GM18861 (cell line): Measurements from ENCODE around the gene MACROH2A1.

ENCODE experiments used
- ATAC-seq: cut with Tn5 transposase; IDR thresholded peaks from one replicate; pipeline ENCODE4 v1.9.1; 2021; ENCODE audit not compliant: unreplicated experiment

Gene MACROH2A1

DNA sequence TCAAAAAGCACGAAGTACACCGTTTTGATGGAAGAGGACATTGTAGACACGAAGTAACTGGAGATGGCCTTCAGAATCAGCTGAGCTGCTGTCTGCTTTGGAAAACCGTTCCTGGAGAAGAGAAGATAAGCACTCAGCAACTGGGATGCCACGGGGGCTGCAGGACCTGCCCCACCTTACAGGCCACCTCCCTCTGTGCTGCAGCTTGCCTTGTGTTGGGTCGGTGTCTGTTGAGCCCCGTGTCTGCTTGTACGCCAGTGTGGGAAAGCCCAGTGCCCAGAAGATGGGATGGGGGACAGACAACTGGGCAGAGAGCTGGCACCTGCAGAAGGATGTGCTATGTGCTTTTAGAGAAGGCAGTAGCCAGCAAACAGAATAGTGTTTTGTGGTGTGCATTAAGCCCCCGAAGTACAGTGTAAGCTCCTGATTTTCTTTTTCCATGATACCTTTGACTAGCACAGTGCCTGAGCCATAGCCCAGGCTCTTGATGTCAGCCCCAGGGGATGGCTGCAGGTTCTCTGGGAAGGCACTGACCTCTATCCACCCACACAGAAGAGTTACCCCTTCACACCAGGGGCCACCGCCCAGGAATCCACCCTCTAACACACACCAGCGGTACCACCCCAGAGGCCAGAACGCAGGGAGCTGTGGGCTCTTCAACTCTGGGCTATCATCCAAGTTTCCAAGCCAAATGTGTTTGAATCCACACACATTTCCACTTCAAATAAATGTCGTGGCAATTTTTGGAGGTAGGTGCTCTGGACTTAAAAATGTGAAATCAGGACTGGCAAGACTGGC is 63.8 kb downstream of the MACROH2A1 start:
- ATAC-seq = no peak

DNA sequence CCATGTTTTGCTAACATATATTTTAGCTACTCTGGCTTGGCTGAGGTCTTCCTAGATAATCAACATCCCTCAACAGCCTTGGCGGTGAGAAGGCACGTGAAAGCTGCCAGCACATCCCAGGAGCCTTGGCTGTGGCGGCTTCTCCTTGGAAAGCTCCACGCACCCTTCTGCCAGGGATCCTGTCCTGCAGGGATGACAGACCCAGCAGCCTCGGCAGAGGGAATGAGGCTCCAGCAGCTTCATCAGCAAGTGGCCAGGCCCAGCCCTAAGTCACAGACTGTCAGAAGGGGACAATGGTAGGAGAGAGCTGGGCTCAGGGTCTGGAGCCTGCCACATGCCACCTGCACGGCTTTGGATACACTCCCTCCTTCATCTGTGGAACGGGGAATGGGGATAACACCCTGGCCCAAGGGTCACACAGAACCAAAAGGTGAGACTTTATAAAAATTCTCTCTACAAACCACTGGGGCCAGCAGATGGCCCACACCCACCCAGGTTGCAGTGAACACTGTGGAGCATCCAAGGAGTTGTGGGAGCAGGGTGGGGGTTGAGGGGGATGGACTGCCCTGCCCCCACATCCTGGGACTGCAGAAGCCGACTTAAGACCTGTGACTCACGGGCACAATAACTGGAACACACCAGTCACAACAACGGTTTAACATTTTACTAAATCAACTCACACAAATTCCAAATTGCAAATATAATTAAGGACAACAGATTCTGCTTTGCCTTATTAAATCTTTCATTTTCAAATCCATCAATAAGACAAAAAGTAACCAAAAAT is 65.1 kb downstream of the MACROH2A1 start:
- no peak for ATAC-seq

DNA sequence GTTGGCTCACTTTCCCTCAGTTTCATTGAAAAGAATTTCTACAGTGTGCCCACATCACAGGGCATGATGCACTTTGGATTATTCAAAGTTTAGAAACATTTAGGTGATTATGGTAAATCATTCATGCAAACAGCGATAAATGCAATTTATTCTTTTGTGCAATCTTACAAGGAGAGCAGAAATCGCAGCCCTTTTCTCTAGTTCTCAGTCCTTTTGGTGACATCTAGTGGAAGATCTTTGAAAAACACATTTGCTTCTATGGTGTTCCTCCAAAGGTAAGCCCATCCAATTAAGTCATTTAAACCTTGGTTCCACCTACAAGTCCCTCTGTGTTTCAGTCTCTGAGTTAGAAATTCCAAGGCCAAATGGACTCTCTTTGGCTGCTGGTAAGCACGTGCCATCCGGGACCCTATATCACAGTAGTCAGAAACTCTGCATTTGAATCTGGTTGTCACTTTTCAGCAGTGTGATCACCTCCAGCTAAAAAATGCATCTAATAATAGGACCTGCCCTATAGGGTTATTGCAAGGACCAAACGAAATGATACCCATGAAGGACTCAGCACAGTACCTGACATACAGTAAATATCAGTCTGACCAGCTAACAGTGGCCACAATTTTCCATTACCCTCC is 66.4 kb downstream of the MACROH2A1 start:
- ATAC-seq = peak; percentile 54

DNA sequence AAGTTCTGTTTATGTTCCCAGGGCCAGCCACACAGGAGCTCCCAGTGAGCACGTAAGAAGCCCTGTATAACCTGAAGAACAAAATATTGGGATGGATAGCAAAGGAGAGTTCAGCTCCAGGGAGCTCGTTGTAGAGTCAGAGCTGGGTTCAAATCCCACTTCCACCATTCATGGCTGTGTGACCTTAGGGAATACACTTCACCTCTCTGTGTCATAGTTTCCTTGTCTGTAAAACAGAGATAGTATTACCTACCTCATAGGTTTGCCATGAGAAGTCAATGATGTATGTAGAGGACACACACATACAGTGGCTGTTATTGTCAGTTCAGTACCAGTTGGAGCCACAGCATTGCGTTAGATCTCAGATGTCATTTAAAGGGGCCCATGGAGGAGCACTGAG is 67.4 kb downstream of the MACROH2A1 start:
- no peak for ATAC-seq

DNA sequence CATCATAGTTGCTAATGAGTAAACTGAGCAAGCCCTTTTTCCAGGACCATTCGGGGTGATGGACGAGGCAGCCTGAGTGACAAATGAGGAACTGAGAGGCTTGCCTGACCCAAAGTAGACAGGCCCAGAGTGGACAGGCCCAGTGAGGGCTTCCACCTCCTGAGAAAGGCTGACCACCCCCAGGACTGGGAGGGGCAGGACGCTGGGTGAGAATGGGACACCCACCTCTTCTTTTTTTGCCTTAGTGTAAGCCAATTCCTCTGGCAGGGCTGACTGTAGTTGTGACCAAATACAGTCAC is 68.3 kb downstream of the MACROH2A1 start:
- ATAC-seq = no peak

DNA sequence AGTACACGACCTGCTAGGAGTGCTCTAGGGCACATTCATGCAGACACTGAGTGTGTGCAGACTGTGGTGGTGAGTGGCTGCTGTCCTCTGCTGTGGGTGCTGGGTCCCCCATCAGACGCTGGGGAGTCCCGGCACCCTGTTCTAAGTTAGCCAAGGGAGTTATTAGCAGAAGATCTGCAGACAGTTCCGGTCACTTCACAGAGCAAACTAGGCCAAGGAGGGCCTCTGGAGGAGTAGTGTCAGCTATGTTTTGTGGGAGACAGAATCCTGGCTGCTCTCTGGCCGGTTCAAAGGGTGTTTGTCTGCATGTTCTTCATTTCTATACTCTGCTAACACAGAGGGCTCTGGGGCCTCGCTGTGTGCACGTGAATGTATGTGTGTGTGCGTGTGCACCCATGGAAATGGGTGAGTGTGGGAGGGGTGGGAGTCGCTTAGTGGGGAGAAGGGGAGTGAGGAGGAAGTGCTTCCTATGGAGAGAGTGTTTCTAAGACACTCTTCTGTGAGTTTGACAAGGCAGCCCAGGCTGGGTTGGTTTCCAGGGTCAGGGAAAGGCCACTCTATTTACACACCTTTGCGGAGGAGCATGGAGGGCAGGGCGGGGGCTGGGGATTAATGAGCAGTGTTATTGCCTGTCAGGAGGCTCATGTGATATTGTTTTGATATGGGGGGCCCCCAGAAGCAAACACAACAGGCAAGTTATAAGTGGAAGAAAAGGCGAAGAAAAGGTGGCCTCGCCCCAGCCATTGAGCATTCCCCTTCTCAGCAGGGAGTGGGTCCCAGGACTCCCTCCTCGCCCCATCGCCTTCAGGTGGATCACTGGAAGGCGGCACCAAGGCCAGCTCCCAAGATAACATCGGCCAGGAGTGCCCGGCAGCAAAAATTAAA is 68.9 kb downstream of the MACROH2A1 start:
- ATAC-seq = no peak

DNA sequence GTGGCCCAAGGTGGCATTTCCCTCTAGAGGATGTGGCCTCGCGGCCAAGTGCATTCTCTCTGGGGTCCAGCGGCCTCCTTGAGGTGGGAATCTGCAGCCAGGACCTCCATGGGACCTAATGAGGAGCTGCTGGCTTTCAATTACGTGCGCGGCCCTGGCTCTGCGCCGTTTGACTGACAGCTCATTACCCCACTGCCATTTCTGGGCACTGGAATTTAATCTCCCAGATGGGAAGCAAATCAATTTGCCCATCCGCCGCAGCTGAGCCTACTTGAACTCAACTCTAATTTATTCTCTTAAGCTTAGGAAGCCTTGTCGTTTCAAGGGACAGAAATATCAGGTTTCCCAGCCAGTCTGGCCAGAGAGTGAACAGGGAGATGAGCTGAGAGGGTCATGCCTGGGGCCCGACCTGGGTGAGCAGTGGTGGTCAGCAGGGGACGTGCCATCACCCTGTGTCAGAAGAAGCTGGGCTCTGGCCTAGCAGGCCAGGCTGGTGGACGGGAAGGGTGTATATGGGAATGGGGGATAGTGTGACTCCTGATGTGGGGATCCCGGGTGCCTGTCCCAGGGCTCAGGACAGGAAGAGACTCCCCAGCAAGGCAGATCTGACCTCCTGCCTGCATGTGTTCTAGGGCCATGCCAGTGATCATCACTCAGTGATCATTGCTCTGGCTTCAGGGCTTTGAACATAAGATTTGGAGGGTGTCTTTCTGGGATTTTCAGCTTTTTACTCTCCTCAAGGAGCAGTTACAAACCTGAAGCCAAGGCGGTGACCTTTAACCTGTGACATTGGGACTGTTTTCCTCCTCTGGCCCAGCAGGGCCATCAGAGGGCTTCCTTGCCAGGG is 69.7 kb downstream of the MACROH2A1 start:
- ATAC-seq = no peak

DNA sequence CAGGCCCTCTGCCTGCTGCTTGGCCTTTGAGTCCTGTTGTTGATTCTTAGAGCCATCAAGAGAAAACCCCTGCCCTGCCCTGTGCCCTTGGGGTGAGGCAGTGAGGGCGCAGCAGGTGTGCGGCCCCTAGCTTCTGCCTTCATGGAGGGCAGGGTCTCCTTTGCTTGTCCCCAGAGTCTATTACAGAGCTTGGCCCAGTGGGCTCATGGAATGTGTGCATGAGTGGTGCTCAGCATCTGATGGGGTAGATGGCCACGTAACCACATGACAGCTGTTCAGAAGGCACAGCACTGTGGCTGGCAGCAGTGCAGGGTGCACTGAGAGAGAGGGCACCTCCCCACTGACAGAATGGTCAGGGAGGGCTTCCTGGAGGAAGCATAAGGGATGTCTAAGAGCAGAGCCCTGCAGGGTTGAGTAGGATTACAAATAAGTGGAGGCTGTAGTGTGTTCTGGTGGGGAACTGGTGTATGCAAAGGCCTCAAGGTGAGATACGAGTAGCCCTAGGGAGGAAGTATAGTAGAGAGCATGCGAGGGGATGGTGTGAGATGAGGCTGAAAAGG is 70.8 kb downstream of the MACROH2A1 start:
- no peak for ATAC-seq

DNA sequence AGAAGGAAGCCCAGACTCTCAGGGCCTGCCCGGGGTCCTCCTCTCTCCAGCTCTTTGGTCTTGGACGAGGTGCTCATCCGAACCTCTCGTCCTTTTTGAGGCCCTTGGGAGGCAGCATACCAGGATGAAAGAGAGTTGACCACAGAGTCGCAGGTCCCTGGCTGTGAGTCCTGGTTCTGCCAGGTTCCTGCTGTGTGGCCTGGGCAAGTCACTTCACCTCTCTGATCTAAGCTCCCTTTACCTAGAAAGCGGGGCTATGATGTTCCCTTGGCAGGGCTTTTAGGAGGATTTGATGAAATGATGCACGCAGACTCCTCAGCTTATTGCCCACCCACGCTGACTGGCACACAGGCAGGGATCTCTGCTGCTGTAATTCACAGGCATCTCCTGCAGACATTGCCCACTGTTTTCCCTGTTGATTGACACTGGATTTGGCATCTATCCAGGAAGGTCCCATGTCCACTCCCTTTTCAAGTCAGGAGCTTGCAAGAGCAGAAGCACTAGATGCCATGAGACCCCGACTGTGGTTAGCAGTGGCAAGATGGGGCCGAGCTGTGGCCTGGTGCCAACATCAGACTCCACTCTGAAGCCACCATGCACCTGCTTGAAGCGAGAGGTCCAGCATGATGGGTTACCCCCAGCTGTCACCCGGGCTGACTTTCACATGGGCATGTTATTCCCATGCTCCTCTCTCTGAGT is 71.5 kb downstream of the MACROH2A1 start:
- ATAC-seq = no peak

DNA sequence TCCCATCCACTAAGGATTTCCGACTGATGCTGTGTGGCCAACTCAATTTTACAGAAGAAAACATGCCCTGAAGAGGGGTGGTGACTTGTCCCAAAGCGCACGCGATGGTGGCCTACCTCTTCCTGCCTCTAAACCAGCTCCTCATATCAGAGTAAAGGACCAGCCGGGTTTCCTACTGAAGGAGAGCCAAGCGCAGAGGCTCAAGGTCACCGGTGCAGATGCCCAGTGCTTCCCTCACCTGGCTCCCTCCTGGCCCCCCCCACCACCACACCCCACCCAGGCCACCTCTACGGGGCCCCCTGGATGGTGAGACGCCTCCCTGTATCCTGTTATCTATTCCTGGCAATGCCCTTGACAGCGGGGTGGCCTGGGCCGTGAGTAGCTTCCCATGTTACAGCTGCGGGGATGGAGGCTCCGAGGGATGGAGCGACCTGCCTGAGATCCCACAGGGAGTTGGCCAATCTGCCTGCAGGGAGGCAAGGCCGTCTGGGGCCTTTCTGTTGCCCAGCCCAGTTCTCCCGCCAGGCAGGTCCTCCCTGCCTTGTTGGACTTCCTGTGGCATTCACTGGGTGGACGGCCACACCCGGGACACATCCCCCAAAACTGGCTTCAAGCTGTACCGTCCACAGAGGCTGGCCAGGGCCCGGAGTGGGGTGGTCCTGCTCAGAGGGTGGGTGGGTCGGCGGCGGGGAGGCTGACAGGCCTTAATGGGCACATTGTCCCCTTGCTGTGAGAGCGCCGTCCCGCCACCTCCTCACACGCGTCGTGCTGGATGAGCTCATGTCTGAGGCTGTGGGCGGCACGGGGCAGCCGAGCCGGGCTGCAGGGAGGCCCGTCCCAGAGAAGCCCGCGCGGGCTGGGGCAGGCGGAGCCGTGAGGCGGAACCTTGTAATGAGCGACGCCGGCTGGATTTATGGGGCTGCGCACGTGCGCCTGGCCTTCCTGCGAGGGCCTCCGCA is 72.5 kb downstream of the MACROH2A1 start:
- no peak for ATAC-seq

DNA sequence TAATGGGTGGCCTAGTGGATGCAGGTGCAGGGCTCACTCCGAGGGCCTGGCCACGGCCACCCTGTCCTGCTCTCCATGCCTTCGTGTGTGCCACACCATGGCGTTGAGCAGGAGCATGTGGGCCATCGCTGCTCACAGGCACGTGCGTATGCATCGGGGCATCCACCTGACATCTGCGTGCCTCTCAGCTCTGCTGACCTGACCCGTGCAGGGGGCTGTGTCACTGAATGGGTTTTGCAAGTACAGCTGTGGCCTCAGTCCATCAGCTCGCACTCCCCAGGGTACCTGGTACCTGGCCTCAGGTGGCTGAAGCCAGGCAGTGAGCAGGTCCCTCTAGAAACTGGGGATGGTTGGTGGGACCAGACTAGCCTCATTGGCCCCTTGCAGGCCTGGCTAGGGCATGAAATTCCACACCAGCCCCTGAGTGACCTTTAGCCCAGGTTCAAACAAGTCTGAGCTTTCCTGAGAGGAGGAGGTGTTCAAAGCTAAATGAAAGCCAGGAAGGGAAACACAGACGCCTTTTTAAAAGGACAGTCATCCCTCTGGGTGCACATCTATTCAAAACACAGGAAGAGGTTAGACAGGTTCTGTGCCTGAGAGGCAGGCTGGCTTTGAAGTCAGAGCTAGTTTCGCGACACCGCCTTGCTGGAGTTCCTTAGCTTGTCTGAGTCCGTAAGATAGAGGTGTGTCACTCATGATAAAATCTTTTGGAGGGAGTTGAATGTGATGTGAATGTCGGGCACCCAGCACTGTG is 74.0 kb downstream of the MACROH2A1 start:
- ATAC-seq = no peak

DNA sequence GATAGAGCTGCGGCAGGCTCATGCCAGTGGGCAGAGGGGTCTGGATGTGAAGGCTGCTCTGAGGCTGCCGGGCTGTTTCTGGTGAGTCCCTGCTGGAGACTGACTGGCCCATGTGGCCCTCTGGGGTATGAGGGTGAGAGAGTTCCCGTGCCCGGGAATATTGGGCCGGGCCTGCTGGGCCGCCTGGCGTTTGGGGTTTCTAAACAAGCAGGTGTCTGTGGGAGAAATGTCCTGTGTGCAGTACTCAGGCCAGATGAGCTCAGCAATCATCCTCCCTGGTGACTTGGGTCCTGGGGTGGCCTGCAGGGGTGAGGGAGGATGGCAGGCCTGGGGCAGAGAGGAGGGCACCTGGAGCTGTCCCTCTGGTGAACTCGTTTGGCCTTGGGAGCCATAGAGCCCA is 74.9 kb downstream of the MACROH2A1 start:
- no peak for ATAC-seq

DNA sequence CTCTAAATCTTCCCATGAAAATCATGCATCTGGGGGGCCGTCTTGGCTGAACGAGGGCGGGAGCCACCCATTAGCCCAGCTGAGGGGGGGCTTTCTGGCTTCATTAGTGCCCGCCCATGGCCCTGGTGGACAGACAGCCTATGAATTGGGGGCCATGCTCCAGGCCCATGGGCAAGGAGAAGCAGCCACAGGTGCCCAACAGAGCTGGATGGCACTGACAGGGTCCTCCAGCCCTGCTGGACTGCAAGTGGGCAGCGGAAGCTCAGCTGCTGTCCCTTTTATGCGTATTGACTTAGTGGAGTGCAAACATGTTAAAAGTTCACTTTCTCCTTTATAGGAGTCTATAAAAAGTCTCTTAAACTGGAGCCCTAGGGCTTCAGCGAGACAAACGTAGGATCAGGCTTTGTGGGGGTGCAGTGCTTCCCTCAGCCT is 75.3 kb downstream of the MACROH2A1 start:
- ATAC-seq = no peak

DNA sequence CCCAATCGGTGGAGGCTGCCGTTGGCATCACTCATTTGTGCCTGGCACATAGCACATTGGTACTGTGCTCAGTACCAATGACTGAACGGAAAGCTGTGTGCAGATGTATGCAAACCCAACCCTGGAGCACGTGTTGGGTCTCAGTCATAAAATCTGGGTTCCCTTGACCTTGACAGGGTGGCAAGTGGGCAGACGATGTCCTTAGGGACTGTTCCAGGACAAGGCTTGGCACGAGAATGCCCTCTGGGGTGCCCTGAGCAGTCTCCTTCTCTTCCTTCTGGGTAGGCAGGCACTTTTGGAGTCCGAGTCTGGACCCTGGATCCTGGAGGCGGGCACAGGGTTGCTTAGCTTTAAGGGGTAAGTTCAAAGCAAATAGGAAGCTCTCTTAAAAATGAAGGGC is 75.8 kb downstream of the MACROH2A1 start:
- ATAC-seq = no peak

DNA sequence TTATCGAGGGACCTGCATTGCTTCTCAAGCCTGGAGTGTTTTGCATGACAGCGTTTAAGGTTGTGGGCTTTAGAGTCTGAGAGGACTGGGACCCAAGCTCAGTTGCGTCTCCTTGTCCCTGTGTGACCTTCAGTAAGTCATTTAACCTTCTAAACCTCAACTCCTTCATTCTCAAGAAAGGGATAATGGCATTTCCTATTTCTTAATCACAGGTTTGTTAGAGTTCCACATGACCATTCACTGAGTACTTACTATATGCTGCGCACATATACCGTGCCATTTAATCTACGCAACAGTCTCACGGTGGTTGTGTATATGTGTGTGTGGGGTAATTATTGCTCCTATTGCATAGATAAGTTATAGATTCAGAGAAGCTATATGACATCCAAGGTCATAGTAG is 76.3 kb downstream of the MACROH2A1 start:
- no peak for ATAC-seq

DNA sequence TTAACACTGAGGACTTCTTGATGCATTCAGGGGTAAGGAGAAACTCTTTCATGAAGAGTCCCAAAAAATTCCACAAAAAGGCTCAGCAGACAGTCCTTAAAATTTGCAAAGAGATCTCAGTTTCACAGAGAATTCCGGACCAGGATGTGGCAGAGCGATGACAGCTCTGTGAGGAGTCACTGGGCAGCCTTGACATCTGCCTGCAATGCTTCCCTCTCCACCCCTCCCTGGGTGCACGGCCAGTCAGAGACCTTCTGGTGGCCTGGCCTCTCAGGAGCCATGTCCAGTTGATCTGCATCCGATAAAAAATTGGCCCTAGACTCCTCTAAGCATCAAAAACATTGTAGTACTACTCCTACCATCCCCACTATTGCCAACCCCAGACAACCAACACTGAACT is 76.8 kb downstream of the MACROH2A1 start:
- no peak for ATAC-seq

DNA sequence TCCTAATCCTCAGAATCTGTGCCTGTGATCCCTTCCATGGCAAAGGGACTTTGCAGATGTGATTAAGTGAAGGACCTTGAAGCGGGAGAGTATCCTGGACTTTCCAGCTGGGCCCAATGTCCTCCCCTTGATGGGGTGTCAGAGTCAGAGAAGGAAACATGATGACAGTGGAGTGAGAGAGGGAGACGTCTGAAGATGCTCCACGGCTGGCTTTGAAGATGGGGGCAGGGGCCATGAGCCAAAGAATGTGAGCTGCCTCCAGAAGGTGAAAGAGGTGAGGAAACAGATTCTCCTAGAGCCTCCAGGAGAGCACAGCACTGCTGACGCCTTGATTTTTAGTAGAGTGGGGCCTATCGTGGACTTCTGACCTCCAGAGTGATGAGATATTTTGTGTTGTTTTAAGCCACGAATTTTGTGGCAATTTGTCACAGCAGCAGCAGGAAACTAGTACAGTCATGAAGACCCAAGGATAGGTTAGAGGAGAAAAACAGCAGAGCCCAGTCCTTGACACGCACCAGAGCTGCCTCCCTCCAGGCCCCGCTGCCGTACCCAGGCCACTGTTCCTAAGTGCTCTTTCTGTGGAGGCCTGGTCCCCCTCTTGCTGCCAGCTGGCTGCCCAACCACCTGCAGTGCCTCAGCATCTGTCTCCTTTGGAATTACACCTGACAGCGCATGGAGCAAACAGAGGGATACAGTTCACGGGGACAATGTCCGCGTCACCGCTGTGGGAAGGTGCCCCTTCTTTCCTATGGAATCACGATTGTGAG is 78.1 kb downstream of the MACROH2A1 start:
- ATAC-seq = no peak
